Mucosa of stomach (tissue), 1 donor: ENCODE results near the gene MAPK10.
A peak's percentile ranks its signal among the peaks of the same experiment; 100 is the strongest.

Experiments
- H3K27me3 ChIP-seq: one replicate; pipeline ENCODE4 v1.7.0; 2013; ENCODE audit warnings: mild to moderate bottlenecking, low read length; ENCODE audit not compliant: control insufficient read depth, insufficient read depth
- H3K36me3 ChIP-seq: one replicate; pipeline ENCODE4 v1.7.0; 2013; ENCODE audit warnings: low read length; ENCODE audit not compliant: control insufficient read depth, insufficient read depth
- H3K4me1 ChIP-seq: one replicate; pipeline ENCODE4 v1.7.0; 2013; ENCODE audit warnings: mild to moderate bottlenecking, low read length; ENCODE audit not compliant: control insufficient read depth, insufficient read depth
- H3K4me3 ChIP-seq: one replicate; pipeline ENCODE4 v1.7.0; 2013; ENCODE audit warnings: low read length
- H3K9ac ChIP-seq: one replicate; pipeline ENCODE4 v1.7.0; 2013; ENCODE audit warnings: mild to moderate bottlenecking, low read length, moderate library complexity
- H3K9me3 ChIP-seq: one replicate; pipeline ENCODE4 v1.7.0; 2013; ENCODE audit warnings: mild to moderate bottlenecking, low read length, moderate library complexity; ENCODE audit not compliant: control insufficient read depth
- donor health status: Pancreatic carcinoma.

Gene MAPK10

GRCh38 chr4:86359944-86360478 is at the start of gene MAPK10:
Gene MAPK10 (minus strand): TSS chr4:86360053.
- Histone ChIP-seq H3K4me1 (no peaks in the 10 kb centered on the region), H3K9me3 (no peaks in the 10 kb centered on the region), H3K36me3 (no peaks in the 10 kb centered on the region), H3K4me3 (no peak within 1 kb of the TSS), H3K9ac (peak within 1 kb of the TSS; percentile 32), H3K27me3 (no peaks in the 10 kb centered on the region)

- Histone ChIP-seq H3K9ac (no peak overlapping the region), H3K4me1 (no peaks in the 10 kb centered on the region), H3K9me3 (no peaks in the 10 kb centered on the region), H3K4me3 (no peak overlapping the region), H3K27me3 (no peaks in the 10 kb centered on the region), H3K36me3 (no peaks in the 10 kb centered on the region)
Observed at GRCh38 chr4:86403575-86403974, 43.7 kb upstream of the MAPK10 start.

- H3K9ac ChIP-seq, result no peak overlapping the region
- no peaks in the 10 kb centered on the region for H3K36me3 ChIP-seq
- H3K9me3 ChIP-seq, result no peaks in the 10 kb centered on the region
- no peaks in the 10 kb centered on the region for H3K4me1 ChIP-seq
- no peaks in the 10 kb centered on the region for H3K27me3 ChIP-seq
- H3K4me3 ChIP-seq, result no peak overlapping the region
Observed at GRCh38 chr4:86401826-86402225, 42.0 kb upstream of the MAPK10 start.

- Histone ChIP-seq H3K9ac (no peak overlapping the region), H3K4me1 (no peaks in the 10 kb centered on the region), H3K9me3 (no peaks in the 10 kb centered on the region), H3K27me3 (no peaks in the 10 kb centered on the region), H3K36me3 (no peaks in the 10 kb centered on the region), H3K4me3 (no peak overlapping the region)
Observed at GRCh38 chr4:86400216-86400615, 40.4 kb upstream of the MAPK10 start.

- Histone ChIP-seq H3K4me3 (no peak overlapping the region), H3K9me3 (no peaks in the 10 kb centered on the region), H3K27me3 (no peaks in the 10 kb centered on the region), H3K36me3 (no peaks in the 10 kb centered on the region), H3K9ac (no peak overlapping the region), H3K4me1 (no peaks in the 10 kb centered on the region)
Observed at GRCh38 chr4:86398187-86398586, 38.3 kb upstream of the MAPK10 start.

GRCh38 chr4:86393749-86394148 is 33.9 kb upstream of the MAPK10 start:
- Histone ChIP-seq H3K4me1 (no peaks in the 10 kb centered on the region), H3K36me3 (no peaks in the 10 kb centered on the region), H3K27me3 (no peaks in the 10 kb centered on the region), H3K4me3 (no peak overlapping the region), H3K9ac (no peak overlapping the region), H3K9me3 (no peaks in the 10 kb centered on the region)

- H3K27me3 ChIP-seq, result no peaks in the 10 kb centered on the region
- no peak overlapping the region for H3K9ac ChIP-seq
- no peaks in the 10 kb centered on the region for H3K9me3 ChIP-seq
- no peaks in the 10 kb centered on the region for H3K4me1 ChIP-seq
- H3K36me3 ChIP-seq, result no peaks in the 10 kb centered on the region
- H3K4me3 ChIP-seq, result no peak overlapping the region
Observed at GRCh38 chr4:86389664-86390063, 29.8 kb upstream of the MAPK10 start.

- no peaks in the 10 kb centered on the region for H3K9me3 ChIP-seq
- H3K4me3 ChIP-seq, result no peak overlapping the region
- H3K27me3 ChIP-seq, result no peaks in the 10 kb centered on the region
- no peak overlapping the region for H3K9ac ChIP-seq
- no peaks in the 10 kb centered on the region for H3K4me1 ChIP-seq
- H3K36me3 ChIP-seq, result no peaks in the 10 kb centered on the region
Observed at GRCh38 chr4:86388252-86388651, 28.4 kb upstream of the MAPK10 start.

- Histone ChIP-seq H3K4me3 (no peak overlapping the region), H3K4me1 (no peaks in the 10 kb centered on the region), H3K9me3 (no peaks in the 10 kb centered on the region), H3K36me3 (no peaks in the 10 kb centered on the region), H3K27me3 (no peaks in the 10 kb centered on the region), H3K9ac (no peak overlapping the region)
Observed at GRCh38 chr4:86386817-86387415, 27.1 kb upstream of the MAPK10 start.

- H3K9me3 ChIP-seq, result no peaks in the 10 kb centered on the region
Observed at GRCh38 chr4:86386201-86386600, 26.3 kb upstream of the MAPK10 start.

GRCh38 chr4:86381431-86381830 is 21.6 kb upstream of the MAPK10 start:
- no peaks in the 10 kb centered on the region for H3K4me1 ChIP-seq
- H3K27me3 ChIP-seq, result no peaks in the 10 kb centered on the region

More at GRCh38 chr4:86386201-86386600, 26.3 kb upstream of the MAPK10 start:
- Histone ChIP-seq H3K36me3 (no peaks in the 10 kb centered on the region), H3K9ac (no peak overlapping the region), H3K27me3 (no peaks in the 10 kb centered on the region), H3K4me1 (no peaks in the 10 kb centered on the region), H3K4me3 (no peak overlapping the region)

GRCh38 chr4:86380181-86380724 is 20.4 kb upstream of the MAPK10 start:
- Histone ChIP-seq H3K36me3 (no peaks in the 10 kb centered on the region), H3K9me3 (no peaks in the 10 kb centered on the region), H3K4me3 (no peak overlapping the region), H3K9ac (no peak overlapping the region), H3K27me3 (no peaks in the 10 kb centered on the region), H3K4me1 (no peaks in the 10 kb centered on the region)

More at GRCh38 chr4:86381431-86381830, 21.6 kb upstream of the MAPK10 start:
- Histone ChIP-seq H3K9me3 (no peaks in the 10 kb centered on the region), H3K9ac (no peak overlapping the region), H3K36me3 (no peaks in the 10 kb centered on the region), H3K4me3 (no peak overlapping the region)
